ENCODE results near the gene CALY.
"Not testable (repeated sequence)": the region's sequence is repeated elsewhere in the genome, so short reads cannot be mapped to it uniquely, and the experiment has no call there.

CALY gene, protein sequence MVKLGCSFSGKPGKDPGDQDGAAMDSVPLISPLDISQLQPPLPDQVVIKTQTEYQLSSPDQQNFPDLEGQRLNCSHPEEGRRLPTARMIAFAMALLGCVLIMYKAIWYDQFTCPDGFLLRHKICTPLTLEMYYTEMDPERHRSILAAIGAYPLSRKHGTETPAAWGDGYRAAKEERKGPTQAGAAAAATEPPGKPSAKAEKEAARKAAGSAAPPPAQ

GRCh38 chr10:133336577-133337369 is at the start of gene CALY:
CALY (minus strand) TSS chr10:133336896; CDS start chr10:133328989, 7,907 bp downstream.
- peak; percentile 71 for DNase-seq (ENCODE audit: low read depth)

DNA sequence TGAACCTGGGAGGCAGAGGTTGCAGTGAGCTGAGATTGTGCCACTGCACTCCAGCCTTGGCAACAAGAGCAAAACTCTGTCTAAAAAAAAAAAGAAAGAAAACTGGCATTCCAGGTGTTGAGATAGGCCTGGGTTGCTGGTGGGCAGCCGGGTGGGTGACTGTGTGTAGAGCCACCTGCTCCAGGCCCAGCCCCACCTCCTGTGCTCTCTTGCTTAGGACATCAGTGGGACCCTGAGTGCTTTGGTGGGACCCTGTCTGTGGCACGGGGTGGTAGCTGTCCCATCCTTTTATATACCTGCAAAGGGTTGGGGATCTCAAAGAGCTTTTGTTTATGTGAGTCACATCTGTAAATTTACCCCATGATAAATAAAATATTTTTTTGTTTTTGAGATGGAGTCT is 48.5 kb upstream of the CALY start:
- no peak for DNase-seq (ENCODE audit: low read depth)

- no peak for DNase-seq (ENCODE audit: low read depth)
Measured at GRCh38 chr10:133384071-133384470, 47.4 kb upstream of the CALY start.

GRCh38 chr10:133383551-133383950 is 46.9 kb upstream of the CALY start:
- no peak for DNase-seq (ENCODE audit: low read depth)

- DNase-seq (ENCODE audit: low read depth), result no peak
Measured at GRCh38 chr10:133381036-133381435, 44.3 kb upstream of the CALY start.

DNA sequence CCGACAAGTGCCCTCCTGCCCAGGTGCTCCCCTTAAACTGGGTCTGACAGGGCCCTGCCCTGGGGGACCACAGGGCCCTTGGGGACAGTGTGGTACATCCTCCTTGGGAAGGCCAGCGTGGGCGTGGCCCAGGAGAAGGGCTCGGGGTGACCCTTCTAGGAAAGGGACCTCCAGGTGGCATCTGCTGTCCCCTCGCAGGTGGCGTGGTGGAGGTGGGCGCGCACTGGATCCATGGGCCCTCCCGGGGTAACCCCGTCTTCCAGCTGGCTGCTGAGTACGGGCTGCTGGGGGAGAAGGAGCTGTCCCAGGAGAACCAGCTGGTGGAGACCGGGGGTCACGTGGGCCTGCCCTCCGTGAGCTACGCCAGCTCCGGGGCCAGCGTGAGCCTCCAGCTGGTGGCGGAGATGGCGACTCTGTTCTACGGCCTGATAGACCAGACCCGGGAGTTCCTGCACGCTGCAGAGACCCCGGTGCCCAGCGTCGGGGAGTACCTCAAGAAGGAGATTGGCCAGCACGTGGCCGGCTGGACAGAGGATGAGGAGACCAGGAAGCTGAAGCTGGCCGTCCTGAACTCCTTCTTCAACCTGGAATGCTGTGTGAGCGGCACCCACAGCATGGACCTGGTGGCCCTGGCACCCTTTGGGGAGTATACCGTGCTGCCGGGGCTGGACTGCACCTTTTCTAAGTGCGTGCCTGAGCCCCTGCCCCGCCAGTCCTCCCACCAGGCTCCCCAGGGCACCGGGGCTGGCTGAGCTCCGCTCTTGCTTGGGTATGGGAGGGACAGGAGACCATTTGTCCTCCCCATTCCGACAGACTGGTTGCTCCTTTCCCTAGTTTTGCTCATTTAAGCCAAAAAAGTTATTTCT is 43.3 kb upstream of the CALY start:
- no peak for DNase-seq (ENCODE audit: low read depth)

- DNase-seq (ENCODE audit: low read depth), result no peak
Measured at GRCh38 chr10:133379152-133379800, 42.6 kb upstream of the CALY start, which contains the start of gene PAOX. PAOX (plus strand) TSS chr10:133379262; CDS start chr10:133379317, 55 bp downstream.

GRCh38 chr10:133378251-133379096 is 41.8 kb upstream of the CALY start:
- no peak for DNase-seq (ENCODE audit: low read depth)

DNA sequence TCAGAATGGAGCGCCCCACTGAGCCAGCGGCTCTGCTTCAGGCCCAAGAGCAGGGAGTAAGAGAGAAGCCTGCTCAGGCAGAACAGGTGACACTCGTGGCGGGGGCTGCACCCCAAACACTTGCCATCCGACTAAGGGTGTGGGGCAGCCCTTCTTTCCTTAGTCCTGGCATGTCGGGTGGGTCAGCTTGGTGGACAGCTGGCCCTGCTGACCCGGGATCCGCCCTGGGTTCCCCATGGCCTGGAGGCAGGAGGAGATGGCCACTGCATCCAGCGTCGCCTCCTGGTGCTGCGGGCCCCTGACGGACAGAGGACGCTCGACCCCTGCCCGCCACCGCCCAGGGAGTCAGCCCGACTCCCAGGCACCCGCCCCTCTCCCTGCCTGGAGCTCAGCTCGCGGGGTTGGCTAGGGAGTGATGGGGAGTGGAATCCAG is 41.1 kb upstream of the CALY start:
- no peak for DNase-seq (ENCODE audit: low read depth)

- DNase-seq (ENCODE audit: low read depth), result no peak
Measured at GRCh38 chr10:133377025-133377817, 40.5 kb upstream of the CALY start.

GRCh38 chr10:133376183-133376582 is 39.5 kb upstream of the CALY start:
- DNase-seq (ENCODE audit: low read depth), result not testable (repeated sequence)

DNA sequence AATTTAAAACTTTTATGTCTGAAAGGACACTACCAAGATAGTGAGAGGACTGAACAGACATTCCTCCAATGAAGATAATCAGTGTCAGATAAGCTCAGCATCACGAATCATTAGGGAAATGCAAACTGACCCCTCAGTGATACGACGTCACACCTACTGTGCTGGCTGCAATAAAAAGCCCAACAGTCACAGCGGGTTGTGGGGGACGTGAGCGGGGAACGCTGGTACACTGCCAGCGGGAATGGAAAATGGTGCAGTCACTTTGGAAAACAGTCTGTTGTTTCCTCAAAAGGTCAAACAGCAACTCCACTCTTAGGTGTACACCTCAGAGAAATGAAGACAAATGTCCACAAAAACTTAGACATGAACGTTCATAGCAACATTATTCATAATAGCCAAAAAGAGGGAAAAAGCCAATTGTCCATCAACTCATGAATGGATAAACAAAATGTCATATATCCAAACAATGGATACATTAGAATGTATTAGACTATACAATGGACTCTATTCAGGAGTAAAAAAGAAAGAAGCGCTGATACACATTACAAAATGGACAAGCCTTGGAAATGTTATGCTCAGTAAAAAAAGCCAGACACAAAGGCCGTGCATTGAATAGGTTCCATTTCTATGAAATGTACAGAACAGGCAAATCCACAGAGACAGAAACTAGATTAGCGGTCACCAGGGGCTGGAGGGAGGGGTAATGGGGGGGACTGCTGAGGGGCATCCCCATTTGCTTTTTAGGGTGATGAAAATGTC is 38.8 kb upstream of the CALY start:
- DNase-seq (ENCODE audit: low read depth), result no peak

DNA sequence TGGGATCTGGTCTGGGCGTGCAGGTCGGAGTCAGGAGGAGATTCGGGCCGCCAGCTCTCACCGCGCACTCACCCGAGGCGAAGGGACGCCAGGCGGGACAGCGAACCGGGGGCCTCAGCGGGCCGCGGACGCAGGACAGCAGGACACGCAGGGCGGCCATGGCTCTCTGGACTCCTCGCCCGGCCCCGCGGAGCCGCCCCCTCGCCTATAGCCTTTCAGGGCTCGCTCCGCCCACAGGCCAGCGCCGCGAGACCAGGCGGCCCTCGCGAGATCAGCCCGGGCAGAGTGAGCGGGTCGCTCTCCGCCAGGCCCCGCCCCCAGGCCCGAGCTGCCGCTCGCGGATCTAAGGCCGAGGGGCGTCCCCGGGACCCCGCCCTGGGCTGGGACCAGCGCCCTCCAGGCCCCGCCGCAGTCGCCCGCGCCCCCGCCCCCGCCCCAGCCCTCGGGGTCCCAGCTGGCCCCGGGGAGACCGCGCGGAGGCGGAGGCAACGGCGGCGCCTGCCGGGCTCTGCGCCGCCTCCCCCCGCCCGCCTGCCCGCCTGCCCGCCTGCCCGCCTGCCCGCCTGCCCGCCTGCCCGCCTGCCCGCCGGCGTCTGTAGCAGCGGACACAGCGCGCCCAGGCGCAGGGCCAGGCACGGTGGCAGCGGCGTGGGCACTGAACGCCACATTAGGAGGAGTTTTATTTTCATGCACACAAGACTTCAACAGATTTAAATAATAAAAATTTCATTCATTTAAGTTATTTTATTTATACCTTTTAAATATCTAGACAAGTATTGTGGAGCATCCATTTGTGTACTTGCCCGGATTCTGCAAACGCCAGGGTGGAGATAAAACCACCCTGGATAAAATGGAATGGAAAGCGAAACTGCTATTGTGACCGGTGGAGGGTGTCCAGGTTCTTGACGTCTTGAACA is 36.7 kb upstream of the CALY start, which contains the start of gene ECHS1:
TSS of gene ECHS1 (minus strand) at position 181 of the 917 bp plus-strand sequence. CDS start at position 160, 21 bp downstream.
- DNase-seq (ENCODE audit: low read depth), result peak; percentile 87

DNA sequence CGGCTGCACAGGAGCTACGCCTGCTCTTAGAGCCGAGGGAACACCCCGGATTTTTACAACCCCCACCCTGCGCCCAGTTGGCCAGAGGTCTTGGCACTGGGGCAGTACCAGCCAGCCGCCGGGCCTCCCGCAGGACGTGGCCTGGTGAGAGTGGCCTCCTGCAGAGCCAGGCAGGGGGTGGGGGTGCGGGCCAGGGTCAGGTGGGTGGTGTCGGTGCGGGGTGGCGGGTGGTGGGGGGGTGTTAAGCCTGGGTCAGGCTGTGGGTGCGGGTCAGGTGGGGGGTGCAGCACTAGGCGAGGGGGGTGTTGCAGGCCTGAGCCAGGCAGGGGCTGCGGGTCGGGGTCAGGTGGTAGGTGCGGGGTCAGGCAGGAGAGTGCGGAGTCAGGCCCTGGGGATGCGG is 35.8 kb upstream of the CALY start:
- DNase-seq (ENCODE audit: low read depth), result no peak

DNA sequence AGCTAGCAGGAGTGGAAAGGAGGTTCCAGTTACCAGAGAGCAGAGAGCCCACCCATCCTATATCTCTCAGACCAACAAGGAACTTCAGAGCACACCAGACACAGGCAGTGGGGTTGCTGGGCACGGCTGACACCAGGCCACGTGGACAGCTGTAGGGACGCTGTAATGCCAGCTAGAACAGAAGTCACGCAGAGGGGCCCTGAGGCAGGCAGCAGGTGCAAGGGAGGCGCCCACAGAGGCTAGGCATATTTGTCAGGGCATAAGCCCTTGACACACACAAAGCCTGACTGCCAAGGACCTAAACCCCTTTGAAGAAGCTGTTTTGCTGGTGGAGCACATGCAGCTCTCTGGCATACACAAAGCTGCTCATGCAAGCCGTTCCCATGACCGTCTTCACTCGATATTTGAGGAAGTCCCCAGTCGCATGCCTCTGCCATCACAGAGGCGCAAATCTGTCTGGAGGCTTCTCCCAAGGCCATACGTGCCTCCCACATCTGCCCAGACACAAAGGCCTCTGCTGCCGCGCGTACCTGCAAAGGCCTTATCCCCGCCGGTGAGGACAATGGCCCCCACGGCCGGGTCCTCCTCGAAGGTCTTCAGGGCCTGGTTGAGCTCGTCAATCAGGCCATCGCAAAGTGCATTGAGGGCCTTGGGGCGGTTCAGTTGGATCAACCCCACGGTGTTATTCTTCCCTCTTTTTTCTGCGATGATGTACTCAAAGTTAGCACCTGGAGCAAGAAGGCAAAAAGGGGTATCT is 33.5 kb upstream of the CALY start:
- DNase-seq (ENCODE audit: low read depth), result no peak

GRCh38 chr10:133368153-133368552 is 31.5 kb upstream of the CALY start:
- no peak for DNase-seq (ENCODE audit: low read depth)

DNA sequence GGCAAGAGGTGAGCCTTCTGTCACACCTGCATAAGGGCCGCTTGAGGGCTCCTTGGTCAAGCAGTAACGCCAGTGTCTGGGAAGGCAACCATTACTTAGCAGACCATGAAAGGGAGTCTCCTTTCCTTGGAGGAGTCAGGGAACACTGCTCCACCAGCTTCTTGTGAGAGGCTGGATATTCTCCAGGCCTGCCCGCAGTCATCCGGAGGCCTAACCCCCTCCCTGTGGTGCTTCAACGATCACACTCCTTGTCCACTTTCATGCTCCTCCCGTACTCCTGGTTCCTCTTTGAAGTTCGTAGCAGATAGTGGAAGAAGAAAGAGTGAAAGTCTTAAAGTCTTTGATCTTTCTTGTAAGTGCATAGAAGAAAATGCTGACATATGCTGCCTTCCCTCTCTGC is 30.8 kb upstream of the CALY start:
- not testable (repeated sequence) for DNase-seq (ENCODE audit: low read depth)

All from activated gamma-delta T cell treated with anti-CD3 and anti-CD28 coated beads, Interleukin-2, amount 50 U/mL, for 16 hours (primary cell).